OCI-LY3 (cell line): ENCODE measurements around the gene ANKS1A.

Source experiments
- H2AFZ ChIP-seq: fragments of 200-600, 300-600 bp; shearing (Covaris generic); 2 replicates; pipeline ENCODE4 v1.6.0; 2014; ENCODE audit warnings: antibody characterized with exemption, low read depth, low read length
- H3K27ac ChIP-seq: fragments of 200-600, 300-600 bp; sonication (generic); 2 replicates; pipeline ENCODE4 v1.5.1; 2014; ENCODE audit warnings: mild to moderate bottlenecking, low read length, moderate library complexity, mixed read lengths
- H3K27me3 ChIP-seq: fragments of 200-600, 300-600 bp; sonication (generic); 2 replicates; pipeline ENCODE4 v1.6.1; 2014; ENCODE audit warnings: low read depth, low read length, mixed read lengths
- H3K36me3 ChIP-seq: fragments of 200-600, 300-600 bp; sonication (generic); replicated peaks from 2 replicates; pipeline ENCODE3; 2014; ENCODE audit warnings: low read depth, low read length, mixed read lengths
- H3K4me1 ChIP-seq: fragments of 300-600, 200-600 bp; sonication (generic); 2 replicates; pipeline ENCODE4 v1.6.1; 2014; ENCODE audit warnings: low read length, mixed read lengths
- H3K4me2 ChIP-seq: fragments of 200-600, 300-600 bp; sonication (generic); 2 replicates; pipeline ENCODE4 v1.6.1; 2014; ENCODE audit warnings: low read length, mixed read lengths
- H3K4me3 ChIP-seq: fragments of 300-600, 200-600 bp; sonication (generic); 2 replicates; pipeline ENCODE4 v1.5.1; 2014; ENCODE audit warnings: antibody characterized with exemption, mild to moderate bottlenecking, low read length, moderate library complexity
- H3K79me2 ChIP-seq: fragments of 300-600, 200-600 bp; shearing (Covaris generic); 2 replicates; pipeline ENCODE4 v1.6.1; 2014; ENCODE audit warnings: mild to moderate bottlenecking, low read length, mixed read lengths
- H3K9ac ChIP-seq: fragments of 300-600, 200-600 bp; shearing (Covaris generic); 2 replicates; pipeline ENCODE4 v1.6.0; 2014; ENCODE audit warnings: mild to moderate bottlenecking, low read length, moderate library complexity
- H3K9me3 ChIP-seq: fragments of 200-600, 300-600 bp; shearing (Covaris generic); 2 replicates; pipeline ENCODE4 v1.6.1; 2014; ENCODE audit warnings: low read length, mixed read lengths; ENCODE audit not compliant: insufficient read depth
- H4K20me1 ChIP-seq: fragments of 200-600, 300-600 bp; sonication (generic); 2 replicates; pipeline ENCODE4 v1.6.1; 2016; ENCODE audit warnings: low read length, mixed read lengths; ENCODE audit not compliant: insufficient read depth
- CTCF ChIP-seq: fragments of 200-600, 300-600 bp; sonication (generic); IDR thresholded peaks from 2 replicates; pipeline ENCODE4 v1.5.1; 2014; ENCODE audit warnings: antibody characterized with exemption, low read length, low read depth
- EZH2phosphoT487 ChIP-seq: fragments of 200-600 bp; shearing (Covaris generic); IDR thresholded peaks from 2 replicates; pipeline ENCODE4 v1.6.1; 2018; ENCODE audit warnings: antibody characterized with exemption, mixed run types, low read depth

Gene ANKS1A

DNA sequence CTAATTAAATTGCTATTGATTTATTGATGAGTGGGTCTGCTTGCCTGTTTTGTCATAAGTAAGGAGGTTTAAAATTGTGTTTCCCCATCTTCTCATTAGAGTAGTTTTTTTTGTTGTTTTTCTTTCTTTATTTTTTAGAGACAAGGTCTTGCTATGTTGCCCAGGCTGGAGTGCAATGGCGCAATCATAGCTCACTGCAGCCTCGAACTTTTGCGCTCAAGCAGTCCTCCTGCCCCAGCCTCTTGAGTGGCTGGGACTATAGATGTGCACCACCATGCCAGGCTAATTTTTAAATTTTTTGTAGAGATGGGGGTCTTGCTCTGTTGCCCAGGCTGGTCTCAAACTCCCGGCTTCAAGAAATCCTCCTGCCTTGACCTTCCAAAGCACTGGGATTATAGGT lies 31.0 kb downstream of the ANKS1A start:
- H3K79me2 ChIP-seq = no peaks in the 10 kb centered on the region
- H3K9me3 ChIP-seq = no peaks in the 10 kb centered on the region
- no peak overlapping the region for H2AFZ ChIP-seq
- no peak overlapping the region for H3K4me3 ChIP-seq
- H3K27me3 ChIP-seq = no peaks in the 10 kb centered on the region
- H3K27ac ChIP-seq = no peak overlapping the region
- peaks cover 9% of the 10 kb centered on the region for H3K4me1 ChIP-seq
- H3K4me2 ChIP-seq = no peak overlapping the region
- H3K36me3 ChIP-seq = no peaks in the 10 kb centered on the region
- H3K9ac ChIP-seq = no peak overlapping the region
- TF ChIP-seq EZH2phosphoT487 = no peak
- no peak for TF ChIP-seq CTCF
- no peaks in the 10 kb centered on the region for H4K20me1 ChIP-seq

DNA sequence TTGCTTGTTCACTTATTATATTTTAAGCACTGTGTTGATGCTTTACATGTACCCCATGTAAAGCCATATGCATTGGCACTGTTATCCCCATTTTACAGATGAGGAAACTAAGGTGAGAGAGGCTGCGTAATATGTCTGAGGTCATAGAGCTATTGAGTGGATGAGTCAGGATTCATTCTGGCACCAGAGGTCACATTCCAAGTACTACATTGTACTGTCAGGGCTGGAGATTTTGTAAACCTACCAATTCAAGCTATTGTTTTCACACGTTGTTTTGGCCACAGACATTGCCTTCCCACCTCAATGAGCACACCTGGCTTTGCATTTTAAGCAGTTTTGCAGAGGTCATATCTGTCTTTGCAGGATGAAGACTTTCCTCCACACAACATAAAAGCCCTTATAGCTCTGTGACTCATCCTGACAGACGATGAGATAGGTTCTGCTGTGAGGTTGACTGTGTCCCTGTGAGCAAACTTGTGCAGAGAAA lies 33.2 kb downstream of the ANKS1A start:
- no peaks in the 10 kb centered on the region for H3K36me3 ChIP-seq

GRCh38 chr6:34924831-34925625 lies 36.0 kb downstream of the ANKS1A start:
- H2AFZ ChIP-seq = no peak overlapping the region
- H3K4me1 ChIP-seq = 0 out of 2 replicates have a peak, but pooled peaks cover 3% of the 10 kb centered on the region
- TF ChIP-seq EZH2phosphoT487 (no peak), CTCF (no peak)
- H3K9me3 ChIP-seq = no peaks in the 10 kb centered on the region
- no peak overlapping the region for H3K9ac ChIP-seq
- H3K4me3 ChIP-seq = no peak overlapping the region
- no peaks in the 10 kb centered on the region for H4K20me1 ChIP-seq
- H3K36me3 ChIP-seq = no peaks in the 10 kb centered on the region
- H3K27me3 ChIP-seq = no peaks in the 10 kb centered on the region
- no peak overlapping the region for H3K4me2 ChIP-seq
- no peak overlapping the region for H3K27ac ChIP-seq
- no peaks in the 10 kb centered on the region for H3K79me2 ChIP-seq

More for the DNA sequence above, 33.2 kb downstream of the ANKS1A start:
- no peak for TF ChIP-seq CTCF
- no peak overlapping the region for H2AFZ ChIP-seq
- no peak overlapping the region for H3K9ac ChIP-seq
- no peaks in the 10 kb centered on the region for H4K20me1 ChIP-seq
- no peak overlapping the region for H3K4me3 ChIP-seq
- no peak overlapping the region for H3K4me2 ChIP-seq
- H3K27me3 ChIP-seq = no peaks in the 10 kb centered on the region
- peaks cover 9% of the 10 kb centered on the region for H3K4me1 ChIP-seq
- no peaks in the 10 kb centered on the region for H3K9me3 ChIP-seq
- no peaks in the 10 kb centered on the region for H3K79me2 ChIP-seq
- no peak overlapping the region for H3K27ac ChIP-seq

DNA sequence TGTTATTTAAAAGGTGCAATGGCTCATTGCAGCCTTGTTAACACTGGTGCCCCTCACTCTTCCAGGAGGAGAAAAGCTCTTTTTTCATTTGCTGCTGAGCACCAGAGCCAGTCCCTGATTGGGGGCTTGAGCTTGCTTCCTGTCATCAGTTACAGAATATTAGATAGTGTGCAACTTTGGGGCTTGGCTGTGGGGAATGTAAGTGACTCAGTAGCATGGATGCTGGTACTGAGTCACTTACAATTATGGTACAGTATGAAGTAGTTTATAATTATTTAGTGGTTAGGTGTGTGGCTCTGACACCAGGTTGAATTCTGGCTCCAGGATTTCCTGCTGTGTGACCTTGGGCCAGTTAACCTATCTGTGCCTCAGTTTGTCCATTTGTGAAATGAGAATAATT lies 37.6 kb downstream of the ANKS1A start:
- Histone ChIP-seq H3K4me2 (no peak overlapping the region), H3K9ac (no peak overlapping the region), H3K79me2 (no peaks in the 10 kb centered on the region), H3K27ac (no peak overlapping the region), H3K4me3 (no peak overlapping the region), H2AFZ (no peak overlapping the region), H3K4me1 (0 out of 2 replicates have a peak, but pooled peaks cover 3% of the 10 kb centered on the region), H3K9me3 (no peaks in the 10 kb centered on the region), H3K36me3 (no peaks in the 10 kb centered on the region), H3K27me3 (no peaks in the 10 kb centered on the region), H4K20me1 (no peaks in the 10 kb centered on the region)
- TF ChIP-seq CTCF (no peak), EZH2phosphoT487 (no peak)
